ENCODE results near the gene ATP8B3.

Gene ATP8B3

GRCh38 chr19:1760020-1760419 lies 52.1 kb downstream of the ATP8B3 start:
- no peaks in the 10 kb centered on the region for H3K27me3 ChIP-seq (ENCODE audit: low read length)
- H3K9ac ChIP-seq (ENCODE audit: low read length), result no peak overlapping the region
- no peak overlapping the region for H2AFZ ChIP-seq (ENCODE audit: low read depth, low read length, severe bottlenecking)
- H3K4me3 ChIP-seq (ENCODE audit: insufficient read depth, low read length, poor library complexity, severe bottlenecking), result no peak overlapping the region
- no peaks in the 10 kb centered on the region for H3F3A ChIP-seq (ENCODE audit: insufficient read depth)
- H3K79me2 ChIP-seq (ENCODE audit: insufficient read depth, low read length), result no peaks in the 10 kb centered on the region
- no peaks in the 10 kb centered on the region for H3K9me2 ChIP-seq (replicated peaks; ENCODE audit: insufficient read depth, low read length)
- no peaks in the 10 kb centered on the region for H4K20me1 ChIP-seq (ENCODE audit: low read depth, low read length)
- no peak for TF ChIP-seq EZH2phosphoT487 (conservative IDR thresholded peaks at IDR 0.05; ENCODE audit: low read length)
- no peak for TF ChIP-seq CTCF (IDR thresholded peaks at IDR 0.05; ENCODE audit: insufficient read depth, low read length, poor library complexity, severe bottlenecking)
- no peak overlapping the region for H3K27ac ChIP-seq (ENCODE audit: low read depth, low read length)
- no peaks in the 10 kb centered on the region for H3K9me3 ChIP-seq (ENCODE audit: insufficient read depth, low read length)
- H3K36me3 ChIP-seq (ENCODE audit: low read length), result no peaks in the 10 kb centered on the region
- no peak overlapping the region for H3K4me2 ChIP-seq (ENCODE audit: low read depth, low read length, poor library complexity, severe bottlenecking)

- Histone ChIP-seq H3K36me3 (ENCODE audit: low read length) (no peaks in the 10 kb centered on the region), H3K27ac (ENCODE audit: low read depth, low read length) (no peak overlapping the region), H2AFZ (ENCODE audit: low read depth, low read length, severe bottlenecking) (no peak overlapping the region), H3K9me3 (ENCODE audit: insufficient read depth, low read length) (no peaks in the 10 kb centered on the region), H4K20me1 (ENCODE audit: low read depth, low read length) (no peaks in the 10 kb centered on the region), H3K4me3 (ENCODE audit: insufficient read depth, low read length, poor library complexity, severe bottlenecking) (no peak overlapping the region), H3F3A (ENCODE audit: insufficient read depth) (no peaks in the 10 kb centered on the region), H3K4me2 (ENCODE audit: low read depth, low read length, poor library complexity, severe bottlenecking) (no peak overlapping the region), H3K79me2 (ENCODE audit: insufficient read depth, low read length) (no peaks in the 10 kb centered on the region), H3K9ac (ENCODE audit: low read length) (no peak overlapping the region), H3K27me3 (ENCODE audit: low read length) (no peaks in the 10 kb centered on the region), H3K9me2 (replicated peaks; ENCODE audit: insufficient read depth, low read length) (no peaks in the 10 kb centered on the region)
- TF ChIP-seq EZH2phosphoT487 (conservative IDR thresholded peaks at IDR 0.05; ENCODE audit: low read length) (no peak), CTCF (IDR thresholded peaks at IDR 0.05; ENCODE audit: insufficient read depth, low read length, poor library complexity, severe bottlenecking) (no peak)
Measured at GRCh38 chr19:1758959-1759903, 52.8 kb downstream of the ATP8B3 start.

GRCh38 chr19:1758231-1758577 lies 53.9 kb downstream of the ATP8B3 start:
- Histone ChIP-seq H3K79me2 (ENCODE audit: insufficient read depth, low read length) (no peaks in the 10 kb centered on the region), H3K36me3 (ENCODE audit: low read length) (no peaks in the 10 kb centered on the region), H4K20me1 (ENCODE audit: low read depth, low read length) (no peaks in the 10 kb centered on the region), H3K9me3 (ENCODE audit: insufficient read depth, low read length) (no peaks in the 10 kb centered on the region), H3F3A (ENCODE audit: insufficient read depth) (no peaks in the 10 kb centered on the region), H3K9me2 (replicated peaks; ENCODE audit: insufficient read depth, low read length) (no peaks in the 10 kb centered on the region), H3K4me3 (ENCODE audit: insufficient read depth, low read length, poor library complexity, severe bottlenecking) (no peak overlapping the region), H2AFZ (ENCODE audit: low read depth, low read length, severe bottlenecking) (no peak overlapping the region), H3K27me3 (ENCODE audit: low read length) (no peaks in the 10 kb centered on the region), H3K4me2 (ENCODE audit: low read depth, low read length, poor library complexity, severe bottlenecking) (no peak overlapping the region), H3K9ac (ENCODE audit: low read length) (no peak overlapping the region), H3K27ac (ENCODE audit: low read depth, low read length) (no peak overlapping the region)
- TF ChIP-seq EZH2phosphoT487 (conservative IDR thresholded peaks at IDR 0.05; ENCODE audit: low read length) (no peak), CTCF (IDR thresholded peaks at IDR 0.05; ENCODE audit: insufficient read depth, low read length, poor library complexity, severe bottlenecking) (no peak)

All from SU-DHL-6 (cell line).